ENCODE results near the gene CCSER2.

The CCSER2 gene

DNA sequence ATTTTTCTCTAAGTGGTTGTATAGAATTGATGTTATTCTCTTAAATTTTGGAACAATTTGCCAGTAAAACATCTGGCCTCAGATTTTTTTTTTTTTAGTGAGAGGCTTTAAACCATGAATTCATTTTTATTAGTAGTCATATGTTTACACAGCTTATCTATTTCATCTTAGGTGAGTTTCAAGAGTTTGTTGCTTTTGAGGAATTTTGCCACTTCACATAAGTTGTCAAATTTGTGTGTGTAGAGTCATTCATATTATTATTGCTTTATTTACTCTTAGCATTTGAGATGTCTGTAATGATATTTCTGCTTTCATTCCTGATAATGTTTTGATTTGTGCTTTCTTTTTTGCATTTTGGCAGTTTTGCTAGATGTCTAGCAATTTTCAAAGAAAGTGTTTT lies 132.1 kb downstream of the CCSER2 start:
- H3K4me1 ChIP-seq (ENCODE audit: control insufficient read depth, insufficient read depth, low read length, poor library complexity, severe bottlenecking), result no peaks in the 10 kb centered on the region
- peaks cover 7% of the 10 kb centered on the region for H3K36me3 ChIP-seq (ENCODE audit: control insufficient read depth, insufficient read depth, low read length)
- H3K27me3 ChIP-seq (replicated peaks; ENCODE audit: control insufficient read depth, insufficient read depth, low read length, poor library complexity, severe bottlenecking), result no peaks in the 10 kb centered on the region
- H3K9me3 ChIP-seq (ENCODE audit: control insufficient read depth, low read length), result no peaks in the 10 kb centered on the region
- no peak overlapping the region for H3K27ac ChIP-seq (ENCODE audit: insufficient read depth, low read length, poor library complexity, severe bottlenecking)
- no peak overlapping the region for H3K4me3 ChIP-seq (ENCODE audit: insufficient read depth, low read depth, low read length, poor library complexity, severe bottlenecking)
- DNase-seq, result no peak

DNA sequence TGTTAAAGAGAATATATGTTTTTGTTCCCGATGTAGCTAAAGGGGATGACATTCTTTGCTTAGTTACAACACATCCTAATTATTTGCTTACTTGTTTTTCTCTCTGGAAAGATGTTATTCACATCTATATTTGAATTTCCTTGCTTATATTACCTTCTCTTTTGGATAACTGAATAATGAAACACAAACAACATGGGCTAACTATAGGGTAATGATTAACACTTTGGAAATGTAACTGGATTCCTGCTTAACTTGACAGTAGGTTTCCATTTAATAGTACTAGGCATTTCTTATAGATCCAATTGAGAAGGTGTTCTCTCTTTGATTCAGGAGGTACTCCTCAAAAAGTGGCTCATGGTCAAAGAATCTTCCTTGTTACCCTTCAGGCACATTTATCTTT lies 141.1 kb downstream of the CCSER2 start:
- no peak overlapping the region for H3K27ac ChIP-seq (ENCODE audit: insufficient read depth, low read length, poor library complexity, severe bottlenecking)
- H3K9me3 ChIP-seq (ENCODE audit: control insufficient read depth, low read length), result no peaks in the 10 kb centered on the region
- no peaks in the 10 kb centered on the region for H3K4me1 ChIP-seq (ENCODE audit: control insufficient read depth, insufficient read depth, low read length, poor library complexity, severe bottlenecking)
- DNase-seq, result no peak
- peaks cover 18% of the 10 kb centered on the region for H3K36me3 ChIP-seq (ENCODE audit: control insufficient read depth, insufficient read depth, low read length)
- no peaks in the 10 kb centered on the region for H3K27me3 ChIP-seq (replicated peaks; ENCODE audit: control insufficient read depth, insufficient read depth, low read length, poor library complexity, severe bottlenecking)
- H3K4me3 ChIP-seq (ENCODE audit: insufficient read depth, low read depth, low read length, poor library complexity, severe bottlenecking), result no peak overlapping the region

DNA sequence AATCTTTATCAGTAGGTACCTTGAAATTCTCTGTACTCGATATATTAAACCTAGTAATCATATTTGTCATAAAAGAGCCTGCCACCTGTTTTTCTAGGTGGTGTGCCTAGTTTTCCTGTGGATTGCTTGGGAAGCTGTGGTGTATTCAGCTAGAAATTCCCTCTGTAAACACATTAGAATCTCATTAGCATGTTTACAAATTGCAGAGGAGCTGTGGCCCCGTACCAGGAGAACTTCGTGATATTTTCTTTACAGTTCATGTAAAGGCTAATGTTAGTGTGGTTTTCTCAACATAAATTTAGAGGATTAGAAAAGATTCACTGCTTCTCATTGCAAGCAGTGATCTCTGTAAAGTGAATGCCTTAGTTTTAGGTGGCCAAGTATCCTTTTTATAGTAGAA lies 144.7 kb downstream of the CCSER2 start:
- H3K27me3 ChIP-seq (replicated peaks; ENCODE audit: control insufficient read depth, insufficient read depth, low read length, poor library complexity, severe bottlenecking), result no peaks in the 10 kb centered on the region
- no peaks in the 10 kb centered on the region for H3K9me3 ChIP-seq (ENCODE audit: control insufficient read depth, low read length)
- DNase-seq, result no peak
- peaks cover 17% of the 10 kb centered on the region for H3K36me3 ChIP-seq (ENCODE audit: control insufficient read depth, insufficient read depth, low read length)
- no peak overlapping the region for H3K27ac ChIP-seq (ENCODE audit: insufficient read depth, low read length, poor library complexity, severe bottlenecking)
- no peak overlapping the region for H3K4me3 ChIP-seq (ENCODE audit: insufficient read depth, low read depth, low read length, poor library complexity, severe bottlenecking)
- H3K4me1 ChIP-seq (ENCODE audit: control insufficient read depth, insufficient read depth, low read length, poor library complexity, severe bottlenecking), result no peaks in the 10 kb centered on the region

DNA sequence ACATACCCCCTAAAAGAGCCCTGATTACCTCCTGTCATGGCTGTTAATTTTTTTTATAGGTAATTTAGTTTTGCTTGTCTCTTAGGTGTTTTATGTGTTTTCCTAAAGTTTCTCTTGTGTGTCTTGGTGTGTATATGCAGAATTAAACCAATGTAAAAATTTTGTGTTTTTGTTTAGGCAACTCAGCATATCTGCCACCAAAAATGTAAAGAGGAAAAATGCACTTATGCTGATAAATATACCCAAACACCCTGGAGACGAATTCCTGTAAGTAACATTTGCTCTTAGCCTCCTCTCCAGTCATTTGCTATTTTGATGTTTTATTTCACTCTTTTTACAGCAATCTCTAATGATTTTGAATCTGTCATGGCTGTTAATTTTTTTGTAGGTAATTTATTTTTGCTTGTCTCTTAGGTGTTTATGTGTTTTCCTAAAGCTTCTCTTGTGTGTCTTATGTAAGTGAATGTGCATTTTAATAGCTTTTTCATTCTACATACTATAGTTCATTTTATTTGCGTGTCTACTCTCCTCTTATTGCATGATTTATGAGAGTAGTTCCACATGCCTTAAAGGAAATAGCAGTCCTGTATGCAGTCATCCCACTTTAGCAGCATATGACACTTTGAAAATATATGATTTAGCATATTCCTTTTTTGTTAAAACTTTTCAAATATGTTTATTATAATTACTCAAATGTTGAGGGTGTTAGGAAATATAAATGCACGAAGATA lies 149.2 kb downstream of the CCSER2 start:
- Histone ChIP-seq H3K27ac (ENCODE audit: insufficient read depth, low read length, poor library complexity, severe bottlenecking) (no peak overlapping the region), H3K4me3 (ENCODE audit: insufficient read depth, low read depth, low read length, poor library complexity, severe bottlenecking) (no peak overlapping the region), H3K4me1 (ENCODE audit: control insufficient read depth, insufficient read depth, low read length, poor library complexity, severe bottlenecking) (no peaks in the 10 kb centered on the region), H3K36me3 (ENCODE audit: control insufficient read depth, insufficient read depth, low read length) (peaks cover 20% of the 10 kb centered on the region), H3K9me3 (ENCODE audit: control insufficient read depth, low read length) (no peaks in the 10 kb centered on the region), H3K27me3 (replicated peaks; ENCODE audit: control insufficient read depth, insufficient read depth, low read length, poor library complexity, severe bottlenecking) (no peaks in the 10 kb centered on the region)
- DNase-seq, result no peak

DNA sequence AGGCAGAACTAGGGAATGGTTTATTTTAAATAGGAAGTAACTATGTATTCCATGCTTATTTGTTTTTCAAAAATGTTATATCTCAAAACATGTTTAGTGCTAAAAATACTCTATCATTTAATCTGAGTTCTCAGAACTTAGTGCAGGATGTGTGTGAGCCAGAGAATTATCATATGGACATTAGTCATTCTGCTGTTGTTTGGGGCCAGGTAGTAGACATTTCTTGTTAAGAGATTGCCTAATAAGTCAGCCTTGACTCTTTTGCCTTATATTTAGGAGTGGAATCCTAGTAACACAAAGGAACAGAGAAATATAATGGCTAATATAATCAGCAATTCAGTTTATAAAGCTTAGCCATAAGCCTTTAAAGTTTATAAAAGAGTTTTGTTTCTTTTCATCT lies 149.8 kb downstream of the CCSER2 start:
- H3K27me3 ChIP-seq (replicated peaks; ENCODE audit: control insufficient read depth, insufficient read depth, low read length, poor library complexity, severe bottlenecking), result no peaks in the 10 kb centered on the region
- H3K36me3 ChIP-seq (ENCODE audit: control insufficient read depth, insufficient read depth, low read length), result peaks cover 20% of the 10 kb centered on the region
- H3K27ac ChIP-seq (ENCODE audit: insufficient read depth, low read length, poor library complexity, severe bottlenecking), result no peak overlapping the region
- H3K4me3 ChIP-seq (ENCODE audit: insufficient read depth, low read depth, low read length, poor library complexity, severe bottlenecking), result no peak overlapping the region
- DNase-seq, result no peak
- H3K4me1 ChIP-seq (ENCODE audit: control insufficient read depth, insufficient read depth, low read length, poor library complexity, severe bottlenecking), result no peaks in the 10 kb centered on the region
- H3K9me3 ChIP-seq (ENCODE audit: control insufficient read depth, low read length), result no peaks in the 10 kb centered on the region

DNA sequence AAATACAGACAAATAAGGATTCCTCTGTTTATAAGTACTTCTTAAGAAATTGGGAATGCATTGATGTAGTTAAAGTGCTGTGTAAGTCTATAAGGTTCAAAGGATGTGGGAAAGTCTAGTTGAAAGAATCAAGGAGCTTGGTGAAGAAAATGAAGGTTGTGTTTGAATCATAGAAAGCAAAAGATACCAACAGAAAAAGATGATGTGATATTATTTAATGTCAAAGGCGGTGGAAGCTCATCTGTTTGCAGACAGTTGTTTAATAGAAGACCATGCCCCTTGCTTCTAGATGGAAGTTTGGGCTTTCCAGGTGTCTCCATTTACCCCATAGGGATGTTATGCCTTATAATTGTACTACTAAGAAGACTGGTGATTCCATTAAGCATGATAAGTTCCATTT lies 150.3 kb downstream of the CCSER2 start:
- DNase-seq, result no peak
- Histone ChIP-seq H3K4me3 (ENCODE audit: insufficient read depth, low read depth, low read length, poor library complexity, severe bottlenecking) (no peak overlapping the region), H3K27ac (ENCODE audit: insufficient read depth, low read length, poor library complexity, severe bottlenecking) (no peak overlapping the region), H3K4me1 (ENCODE audit: control insufficient read depth, insufficient read depth, low read length, poor library complexity, severe bottlenecking) (no peaks in the 10 kb centered on the region), H3K9me3 (ENCODE audit: control insufficient read depth, low read length) (no peaks in the 10 kb centered on the region), H3K27me3 (replicated peaks; ENCODE audit: control insufficient read depth, insufficient read depth, low read length, poor library complexity, severe bottlenecking) (no peaks in the 10 kb centered on the region), H3K36me3 (ENCODE audit: control insufficient read depth, insufficient read depth, low read length) (peaks cover 20% of the 10 kb centered on the region)

DNA sequence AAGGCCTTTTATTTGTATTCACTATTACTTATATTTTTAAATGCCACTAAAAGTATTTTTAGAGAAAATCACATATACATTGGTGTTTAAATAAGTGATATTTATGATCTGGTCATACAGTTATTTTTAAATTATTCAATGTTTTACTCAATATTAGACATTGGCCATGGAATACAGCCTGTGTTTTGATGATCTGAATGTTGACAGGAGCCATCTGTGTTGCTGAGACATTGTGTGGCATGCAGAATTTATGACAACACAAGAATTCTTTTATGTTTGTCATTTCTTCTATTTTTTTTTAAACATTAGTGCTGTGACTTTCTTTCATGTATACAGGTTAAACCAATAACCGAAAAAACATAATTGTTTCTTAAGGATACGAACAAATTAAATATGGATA lies 156.2 kb downstream of the CCSER2 start:
- Histone ChIP-seq H3K36me3 (ENCODE audit: control insufficient read depth, insufficient read depth, low read length) (no peaks in the 10 kb centered on the region), H3K4me1 (ENCODE audit: control insufficient read depth, insufficient read depth, low read length, poor library complexity, severe bottlenecking) (no peaks in the 10 kb centered on the region), H3K4me3 (ENCODE audit: insufficient read depth, low read depth, low read length, poor library complexity, severe bottlenecking) (no peak overlapping the region), H3K27ac (ENCODE audit: insufficient read depth, low read length, poor library complexity, severe bottlenecking) (no peak overlapping the region), H3K27me3 (replicated peaks; ENCODE audit: control insufficient read depth, insufficient read depth, low read length, poor library complexity, severe bottlenecking) (no peaks in the 10 kb centered on the region), H3K9me3 (ENCODE audit: control insufficient read depth, low read length) (no peaks in the 10 kb centered on the region)
- no peak for DNase-seq

DNA sequence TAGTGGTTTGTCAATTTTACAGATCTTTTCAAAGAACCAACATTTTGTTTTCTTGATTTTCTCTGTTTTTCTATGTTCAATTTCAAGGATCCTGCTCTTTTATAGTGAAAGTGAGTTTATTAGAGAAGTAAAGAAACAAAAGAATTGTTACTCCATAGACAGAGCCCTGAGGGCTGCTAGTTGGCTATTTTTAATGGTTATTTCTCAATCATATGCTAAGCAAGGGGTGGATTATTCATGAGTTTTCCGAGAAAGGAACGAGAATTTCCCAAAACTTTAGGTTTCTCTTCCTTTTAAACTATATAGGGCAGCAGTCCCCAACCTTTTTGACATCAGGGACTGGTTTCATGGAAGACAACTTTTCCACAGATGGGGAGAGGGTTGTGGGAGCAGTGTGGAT lies 165.0 kb downstream of the CCSER2 start:
- H3K4me1 ChIP-seq (ENCODE audit: control insufficient read depth, insufficient read depth, low read length, poor library complexity, severe bottlenecking), result no peaks in the 10 kb centered on the region
- DNase-seq, result no peak
- no peaks in the 10 kb centered on the region for H3K9me3 ChIP-seq (ENCODE audit: control insufficient read depth, low read length)
- no peak overlapping the region for H3K27ac ChIP-seq (ENCODE audit: insufficient read depth, low read length, poor library complexity, severe bottlenecking)
- H3K27me3 ChIP-seq (replicated peaks; ENCODE audit: control insufficient read depth, insufficient read depth, low read length, poor library complexity, severe bottlenecking), result no peaks in the 10 kb centered on the region
- H3K36me3 ChIP-seq (ENCODE audit: control insufficient read depth, insufficient read depth, low read length), result no peaks in the 10 kb centered on the region
- H3K4me3 ChIP-seq (ENCODE audit: insufficient read depth, low read depth, low read length, poor library complexity, severe bottlenecking), result no peak overlapping the region

DNA sequence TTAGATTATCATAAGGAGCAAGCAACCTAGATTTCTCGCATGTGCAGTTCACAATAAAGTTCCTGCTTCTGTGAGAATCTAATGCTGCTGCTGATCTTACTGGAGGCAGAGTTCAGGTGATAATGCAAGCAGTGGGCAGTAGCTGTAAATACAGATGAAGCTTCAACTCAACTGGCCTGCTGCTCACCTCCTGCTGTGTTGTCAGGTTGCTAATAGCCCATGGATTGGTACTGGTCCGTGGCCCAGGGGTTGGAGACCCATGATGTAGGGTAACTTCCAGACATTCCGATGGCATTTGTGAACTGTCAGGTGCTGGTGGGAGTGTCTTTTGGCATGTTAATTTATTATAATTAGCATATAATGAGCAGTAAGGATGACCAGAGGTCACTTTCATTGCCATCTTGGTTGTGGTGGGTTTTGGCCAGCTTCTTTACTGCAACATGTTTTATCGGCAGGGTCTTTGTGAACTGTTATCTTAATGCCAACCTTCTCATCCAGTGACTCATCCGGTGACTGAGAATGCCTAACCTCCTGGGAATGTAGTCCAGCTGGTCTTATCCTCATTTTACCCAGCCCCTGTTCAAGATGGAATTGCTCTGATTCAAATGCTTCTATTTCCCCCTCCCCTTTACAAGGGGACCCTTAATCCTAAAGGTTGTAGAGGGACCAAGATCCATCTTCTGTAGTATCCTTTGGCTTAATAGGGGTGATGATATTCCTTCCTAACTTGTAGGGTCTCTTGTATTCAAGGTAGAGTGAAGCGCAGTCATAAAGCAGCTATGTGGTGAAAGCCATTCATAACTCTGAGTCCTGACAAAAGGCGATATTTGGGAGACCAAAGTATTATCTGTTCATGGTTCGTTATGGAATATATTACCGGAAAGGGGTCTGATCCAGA lies 165.8 kb downstream of the CCSER2 start:
- Histone ChIP-seq H3K9me3 (ENCODE audit: control insufficient read depth, low read length) (no peaks in the 10 kb centered on the region), H3K27me3 (replicated peaks; ENCODE audit: control insufficient read depth, insufficient read depth, low read length, poor library complexity, severe bottlenecking) (no peaks in the 10 kb centered on the region), H3K36me3 (ENCODE audit: control insufficient read depth, insufficient read depth, low read length) (no peaks in the 10 kb centered on the region), H3K4me1 (ENCODE audit: control insufficient read depth, insufficient read depth, low read length, poor library complexity, severe bottlenecking) (no peaks in the 10 kb centered on the region), H3K27ac (ENCODE audit: insufficient read depth, low read length, poor library complexity, severe bottlenecking) (no peak overlapping the region), H3K4me3 (ENCODE audit: insufficient read depth, low read depth, low read length, poor library complexity, severe bottlenecking) (no peak overlapping the region)
- no peak for DNase-seq

DNA sequence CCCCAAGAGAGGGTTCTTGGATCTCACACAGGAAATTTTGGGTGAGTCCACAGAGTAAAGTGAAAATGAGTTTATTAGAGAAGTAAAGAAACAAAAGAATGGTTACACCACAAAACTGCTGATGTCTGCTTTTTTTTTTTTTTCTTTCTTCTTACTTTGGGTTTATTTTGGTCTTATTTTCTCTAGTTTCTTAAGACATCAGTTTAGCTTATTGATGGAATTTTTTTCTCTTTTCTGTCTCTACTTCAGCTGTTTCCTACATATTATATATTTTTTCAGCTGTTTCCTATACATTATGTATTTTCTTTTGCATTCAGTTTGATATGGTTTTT lies 166.4 kb downstream of the CCSER2 start:
- Histone ChIP-seq H3K4me3 (ENCODE audit: insufficient read depth, low read depth, low read length, poor library complexity, severe bottlenecking) (no peak overlapping the region), H3K27me3 (replicated peaks; ENCODE audit: control insufficient read depth, insufficient read depth, low read length, poor library complexity, severe bottlenecking) (no peaks in the 10 kb centered on the region), H3K9me3 (ENCODE audit: control insufficient read depth, low read length) (no peaks in the 10 kb centered on the region), H3K27ac (ENCODE audit: insufficient read depth, low read length, poor library complexity, severe bottlenecking) (no peak overlapping the region), H3K36me3 (ENCODE audit: control insufficient read depth, insufficient read depth, low read length) (peaks cover 1% of the 10 kb centered on the region), H3K4me1 (ENCODE audit: control insufficient read depth, insufficient read depth, low read length, poor library complexity, severe bottlenecking) (no peaks in the 10 kb centered on the region)
- DNase-seq, result no peak
